T-helper 17 cell (primary cell): ENCODE data around the gene TBX1. TPM values are rescaled to one million over a fixed set of nuclear protein-coding genes. Genes with fewer than 3 reads are reported as not detected.
A peak's percentile ranks its signal among the peaks of the same experiment; 100 is the strongest.

ENCODE experiments used
- ATAC-seq: fragments of 150-1000 bp; cut with Tn5 transposase; 2 replicates; pipeline ENCODE4 v1.10.0; 2021; ENCODE audit warnings: mild to moderate bottlenecking, moderate library complexity
- DNase-seq, 3 donors: peaks; one replicate each; pipeline versions ENCODE4 v3.0.0 to v3.0.0-alpha.2; 2020 to 2021
- H3K9me3 ChIP-seq: one replicate; pipeline ENCODE4 v1.7.0; 2013; ENCODE audit warnings: low read length, mild to moderate bottlenecking; ENCODE audit not compliant: control insufficient read depth, poor library complexity, severe bottlenecking
- H3K27ac Mint-ChIP-seq: one replicate; pipeline ENCODE4 v1.8.0; 2022; ENCODE audit warnings: mild to moderate bottlenecking, moderate library complexity, mixed read lengths
- H3K27me3 Mint-ChIP-seq: one replicate; pipeline ENCODE4 v1.8.0; 2022; ENCODE audit warnings: mixed read lengths
- H3K36me3 Mint-ChIP-seq: one replicate; pipeline ENCODE4 v1.8.0; 2022; ENCODE audit warnings: low read depth, mixed read lengths
- H3K4me1 Mint-ChIP-seq: one replicate; pipeline ENCODE4 v1.8.0; 2022; ENCODE audit warnings: mild to moderate bottlenecking, mixed read lengths
- H3K4me3 Mint-ChIP-seq: one replicate; pipeline ENCODE4 v1.8.0; 2022; ENCODE audit warnings: mild to moderate bottlenecking, moderate library complexity, mixed read lengths
- total RNA-seq, 4 donors: library from RNA in 2 of 4; stranded (reverse) in 2 of 4; gene quantifications; one replicate each; pipeline ENCODE4 v1.2.3 and lab custom pipeline; 2022 to 2026

Gene TBX1
- total RNA-seq, 2 donors from 2014 or later: not detected

GRCh38 chr22:19756288-19757128 is 4.1 kb upstream of the TBX1 start:
- peak; percentile 82 for ATAC-seq
- H3K36me3 Mint-ChIP-seq: peaks cover 11% of the 10 kb centered on the region
- H3K4me3 Mint-ChIP-seq: peak overlapping the region; percentile 87
- peaks cover 46% of the 10 kb centered on the region for H3K27me3 Mint-ChIP-seq
- DNase-seq: peak; percentile 59 to 60 (median 59)
- no peaks in the 10 kb centered on the region for H3K9me3 ChIP-seq
- H3K27ac Mint-ChIP-seq: no peak overlapping the region
- peaks cover 24% of the 10 kb centered on the region for H3K4me1 Mint-ChIP-seq

- H3K4me1 Mint-ChIP-seq: peaks cover 28% of the 10 kb centered on the region
- ATAC-seq (no peak), DNase-seq (no peak)
- H3K27ac Mint-ChIP-seq: no peak overlapping the region
- peaks cover 50% of the 10 kb centered on the region for H3K27me3 Mint-ChIP-seq
- no peaks in the 10 kb centered on the region for H3K9me3 ChIP-seq
- peak overlapping the region; percentile 87 for H3K4me3 Mint-ChIP-seq
- H3K36me3 Mint-ChIP-seq: peaks cover 14% of the 10 kb centered on the region
Observed at GRCh38 chr22:19757140-19757984, 3.2 kb upstream of the TBX1 start.

- Mint-ChIP-seq H3K27me3 (peaks cover 52% of the 10 kb centered on the region), H3K4me1 (peaks cover 29% of the 10 kb centered on the region), H3K4me3 (peak overlapping the region; percentile 87), H3K36me3 (peaks cover 15% of the 10 kb centered on the region), H3K27ac (no peak overlapping the region)
- DNase-seq (no peak), ATAC-seq (no peak)
- no peaks in the 10 kb centered on the region for H3K9me3 ChIP-seq
Observed at GRCh38 chr22:19757985-19758895, 2.3 kb upstream of the TBX1 start.

DNA sequence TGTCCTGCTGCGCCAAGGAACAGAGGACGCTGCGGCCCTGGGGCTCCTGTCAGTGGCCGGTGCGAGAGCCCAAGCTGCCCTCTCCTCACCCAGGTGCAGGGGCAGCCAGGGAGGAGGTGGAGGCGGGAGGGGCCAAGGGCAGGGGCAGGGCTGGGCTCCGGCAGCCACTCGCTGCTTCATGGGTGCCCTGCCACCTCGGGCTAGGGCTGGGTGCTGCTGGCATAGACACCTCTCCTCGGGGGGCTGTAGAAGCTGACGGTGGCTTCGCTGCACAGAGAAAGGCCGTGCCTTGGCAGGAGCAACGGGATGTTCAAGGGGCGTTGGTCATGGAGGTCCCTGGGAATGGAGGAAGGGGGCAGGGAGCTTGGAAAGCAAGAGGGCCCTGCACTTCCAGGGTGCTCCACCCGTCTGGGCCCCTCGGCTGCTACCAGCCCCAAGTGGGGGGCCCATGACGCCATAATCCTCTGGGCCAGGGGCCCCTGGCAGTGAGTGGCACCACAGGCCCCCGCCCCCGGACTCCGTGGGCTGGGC is 1.6 kb upstream of the TBX1 start:
- peaks cover 15% of the 10 kb centered on the region for H3K36me3 Mint-ChIP-seq
- DNase-seq (no peak), ATAC-seq (no peak)
- no peak overlapping the region for H3K27ac Mint-ChIP-seq
- H3K4me1 Mint-ChIP-seq: peaks cover 29% of the 10 kb centered on the region
- H3K27me3 Mint-ChIP-seq: peaks cover 56% of the 10 kb centered on the region
- H3K4me3 Mint-ChIP-seq: no peak overlapping the region
- H3K9me3 ChIP-seq: no peaks in the 10 kb centered on the region

DNA sequence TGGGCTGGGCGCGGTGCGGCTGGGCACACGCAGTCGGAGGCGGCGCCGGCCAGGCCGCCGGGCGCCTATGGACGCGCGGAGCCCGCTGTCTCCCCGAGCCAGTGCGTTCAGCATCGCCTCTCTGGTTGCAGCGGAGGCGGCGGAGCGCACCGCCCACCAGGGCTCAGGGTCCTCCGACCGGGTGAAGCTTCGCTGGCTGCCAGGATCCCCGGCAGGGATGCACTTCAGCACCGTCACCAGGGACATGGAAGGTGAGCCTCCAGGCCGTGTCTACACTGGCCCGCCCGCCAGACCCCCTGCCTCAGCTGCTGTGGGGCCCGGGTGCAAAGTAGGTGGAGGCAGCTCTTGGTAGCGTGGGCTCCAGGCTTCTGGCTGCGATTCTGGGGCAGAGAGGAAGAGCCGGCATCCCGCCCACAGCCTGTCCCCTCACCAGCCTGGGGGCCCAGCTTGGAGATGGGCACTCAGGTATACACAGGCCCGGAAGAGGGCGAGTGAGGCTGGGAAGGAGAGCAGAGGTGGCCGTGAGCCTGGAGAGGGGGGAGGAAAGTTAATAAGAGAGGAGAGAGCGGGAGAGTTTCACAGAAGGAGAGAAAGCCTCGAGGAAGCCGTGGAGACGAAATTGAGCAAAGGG is 1.0 kb upstream of the TBX1 start:
- no peak for DNase-seq

DNA sequence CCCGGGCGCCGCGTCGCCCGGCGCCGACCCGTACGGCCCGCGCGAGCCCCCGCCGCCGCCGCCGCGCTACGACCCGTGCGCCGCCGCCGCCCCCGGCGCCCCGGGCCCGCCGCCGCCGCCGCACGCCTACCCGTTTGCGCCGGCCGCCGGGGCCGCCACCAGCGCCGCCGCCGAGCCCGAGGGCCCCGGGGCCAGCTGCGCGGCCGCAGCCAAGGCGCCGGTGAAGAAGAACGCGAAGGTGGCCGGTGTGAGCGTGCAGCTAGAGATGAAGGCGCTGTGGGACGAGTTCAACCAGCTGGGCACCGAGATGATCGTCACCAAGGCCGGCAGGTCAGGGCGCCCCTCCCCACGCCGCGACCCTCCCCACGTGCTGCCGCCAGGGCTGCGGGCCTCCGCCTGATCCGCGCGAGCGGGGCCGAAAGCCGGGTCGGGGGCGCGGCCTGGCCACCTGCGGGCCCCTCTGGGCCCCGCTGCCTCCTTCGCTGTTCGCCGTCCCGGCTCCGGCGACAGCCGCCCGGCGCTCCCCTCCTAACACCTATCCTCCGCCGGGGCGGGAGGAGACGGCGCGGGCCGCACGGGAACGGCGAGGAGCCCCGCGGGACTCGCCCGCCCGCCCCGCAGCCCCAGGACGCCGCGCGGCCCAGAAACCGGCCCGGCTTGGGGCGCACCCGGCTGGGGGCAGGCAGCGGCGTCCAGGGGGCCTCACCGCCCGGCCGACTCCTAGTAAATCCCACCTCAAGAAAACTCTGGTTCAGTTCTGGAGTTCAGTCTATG is 560 bp downstream of the TBX1 start:
- ATAC-seq (no peak), DNase-seq (no peak)
- Mint-ChIP-seq H3K4me1 (peaks cover 26% of the 10 kb centered on the region), H3K27ac (no peak overlapping the region), H3K27me3 (peaks cover 61% of the 10 kb centered on the region), H3K4me3 (peak overlapping the region; percentile 78), H3K36me3 (peaks cover 14% of the 10 kb centered on the region)
- H3K9me3 ChIP-seq: no peaks in the 10 kb centered on the region

More for the DNA sequence above, 1.0 kb upstream of the TBX1 start:
- H3K9me3 ChIP-seq: no peaks in the 10 kb centered on the region
- H3K27ac Mint-ChIP-seq: no peak overlapping the region
- H3K27me3 Mint-ChIP-seq: peaks cover 56% of the 10 kb centered on the region
- peaks cover 12% of the 10 kb centered on the region for H3K36me3 Mint-ChIP-seq
- peak overlapping the region; percentile 97 for H3K4me3 Mint-ChIP-seq
- ATAC-seq: no peak
- peaks cover 29% of the 10 kb centered on the region for H3K4me1 Mint-ChIP-seq

DNA sequence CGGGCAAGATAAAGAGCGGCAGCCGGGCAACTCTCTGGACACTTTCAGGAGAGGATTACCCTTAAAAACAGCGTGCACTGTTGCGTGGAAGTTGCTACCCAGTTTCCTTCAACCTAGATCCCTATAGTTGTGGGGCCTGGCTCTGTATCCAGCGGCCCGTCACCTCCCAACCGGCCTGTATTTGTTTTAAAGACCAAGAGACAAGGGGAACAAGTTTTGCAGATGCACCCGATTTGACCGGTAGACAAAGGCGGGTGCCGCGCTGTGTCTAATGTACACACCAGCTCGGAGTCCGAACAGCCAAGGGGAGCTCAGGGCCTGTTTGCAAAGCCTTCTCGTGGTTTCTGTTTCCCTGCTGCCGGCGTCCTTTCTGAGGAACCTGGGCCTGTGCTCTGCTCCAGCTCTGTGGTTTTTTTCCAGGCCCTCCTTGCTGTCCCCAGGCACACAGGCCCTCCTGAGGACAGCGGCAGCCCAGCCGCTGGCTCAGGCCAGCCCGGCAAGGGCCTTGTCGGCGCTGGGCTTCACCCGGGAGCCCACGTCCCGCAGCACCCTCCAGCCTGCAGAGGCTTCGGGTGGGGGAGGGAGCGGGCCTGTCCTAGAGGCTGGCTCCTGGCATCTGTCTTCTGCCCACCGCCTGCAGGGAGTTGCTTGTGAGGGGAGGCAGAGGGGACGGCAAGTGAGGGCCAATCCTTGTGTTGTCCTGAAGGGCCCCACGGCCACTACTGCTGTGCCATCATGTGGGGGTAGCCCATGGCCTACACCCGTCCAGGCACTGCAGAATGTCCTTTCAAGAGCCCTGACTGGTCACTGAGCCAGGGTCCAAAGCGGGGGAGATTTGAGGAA is 1.4 kb downstream of the TBX1 start:
- no peak overlapping the region for H3K27ac Mint-ChIP-seq
- peaks cover 14% of the 10 kb centered on the region for H3K36me3 Mint-ChIP-seq
- H3K4me1 Mint-ChIP-seq: peaks cover 22% of the 10 kb centered on the region
- ATAC-seq: no peak
- peak overlapping the region; percentile 78 for H3K4me3 Mint-ChIP-seq
- H3K27me3 Mint-ChIP-seq: peaks cover 58% of the 10 kb centered on the region
- no peak for DNase-seq
- H3K9me3 ChIP-seq: no peaks in the 10 kb centered on the region

GRCh38 chr22:19762568-19763457 is 2.2 kb downstream of the TBX1 start:
- H3K36me3 Mint-ChIP-seq: peaks cover 14% of the 10 kb centered on the region
- H3K9me3 ChIP-seq: no peaks in the 10 kb centered on the region
- no peak overlapping the region for H3K4me3 Mint-ChIP-seq
- DNase-seq (no peak), ATAC-seq (no peak)
- H3K27me3 Mint-ChIP-seq: peaks cover 59% of the 10 kb centered on the region
- no peak overlapping the region for H3K27ac Mint-ChIP-seq
- peaks cover 19% of the 10 kb centered on the region for H3K4me1 Mint-ChIP-seq

GRCh38 chr22:19763458-19764298 is 3.1 kb downstream of the TBX1 start:
- Mint-ChIP-seq H3K4me3 (no peak overlapping the region), H3K27ac (no peak overlapping the region), H3K27me3 (peaks cover 60% of the 10 kb centered on the region), H3K4me1 (peaks cover 19% of the 10 kb centered on the region), H3K36me3 (peaks cover 14% of the 10 kb centered on the region)
- no peak for ATAC-seq
- no peak for DNase-seq
- H3K9me3 ChIP-seq: no peaks in the 10 kb centered on the region

DNA sequence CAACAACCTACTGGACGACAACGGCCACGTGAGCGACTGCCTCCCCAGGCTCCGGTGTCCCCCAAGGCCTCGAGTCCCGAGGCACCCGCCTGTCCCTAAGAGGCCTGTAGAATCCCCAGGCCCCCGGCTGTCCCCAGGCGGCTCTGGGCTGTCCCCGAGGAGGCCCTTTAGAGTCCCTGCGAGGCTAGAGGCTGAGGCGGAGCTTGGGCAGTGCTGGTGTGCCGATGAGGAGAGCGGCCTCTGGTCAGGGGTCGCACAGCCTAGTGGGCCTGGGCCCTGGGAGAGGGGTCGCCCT is 3.7 kb downstream of the TBX1 start:
- no peaks in the 10 kb centered on the region for H3K9me3 ChIP-seq
- Mint-ChIP-seq H3K4me1 (peaks cover 19% of the 10 kb centered on the region), H3K27ac (no peak overlapping the region), H3K27me3 (peaks cover 63% of the 10 kb centered on the region), H3K4me3 (peak overlapping the region; percentile 74), H3K36me3 (peaks cover 14% of the 10 kb centered on the region)
- no peak for DNase-seq
- ATAC-seq: no peak
